Fibroblast of lung (primary cell): Measurements from ENCODE around the gene UBXN10. TPM values are rescaled to one million over a fixed set of nuclear protein-coding genes. Genes with fewer than 3 reads are reported as not detected.

ENCODE experiments used
- DNase-seq, 2 donors: peaks; one replicate each; pipeline versions ENCODE4 v3.0.0 to v3.0.0-alpha.2; 2010; ENCODE audit warnings: low read depth in 2 of 2
- H2AFZ ChIP-seq: 2 replicates; pipeline ENCODE4 v1.5.1; 2012; ENCODE audit warnings: low read length, control low read depth, inconsistent platforms
- H3K27ac ChIP-seq: 2 replicates; pipeline ENCODE4 v1.5.1; 2011; ENCODE audit warnings: low read length, control low read depth; ENCODE audit not compliant: insufficient read depth
- H3K27me3 ChIP-seq: 2 replicates; pipeline ENCODE4 v1.5.1; 2011; ENCODE audit warnings: mild to moderate bottlenecking, low read length; ENCODE audit not compliant: control insufficient read depth, insufficient read depth
- H3K36me3 ChIP-seq: 2 replicates; pipeline ENCODE4 v1.5.1; 2011; ENCODE audit warnings: low read length; ENCODE audit not compliant: control insufficient read depth, insufficient read depth
- H3K4me1 ChIP-seq: 2 replicates; pipeline ENCODE4 v1.5.1; 2011; ENCODE audit warnings: low read length; ENCODE audit not compliant: control insufficient read depth, insufficient read depth; ENCODE audit errors: extremely low read depth
- H3K4me2 ChIP-seq: 2 replicates; pipeline ENCODE4 v1.5.1; 2011; ENCODE audit warnings: low read length, control low read depth; ENCODE audit not compliant: insufficient read depth; ENCODE audit errors: extremely low read depth
- H3K4me3 ChIP-seq, 4 experiments: fragments of 200-600 bp in 1 of 4; sonication (generic) in 1 of 4; replicated peaks in 1 of 4; 2 replicates each; pipeline ENCODE4 v1.5.1; 2011 to 2016; ENCODE audit warnings: low read length in 4 of 4, low read depth in 3 of 4, mild to moderate bottlenecking in 3 of 4, control low read depth in 2 of 4, inconsistent platforms in 1 of 4, mixed read lengths in 1 of 4; ENCODE audit not compliant: insufficient read depth in 1 of 4; ENCODE audit errors: control extremely low read depth in 1 of 4
- H3K79me2 ChIP-seq: 2 replicates; pipeline ENCODE4 v1.5.1; 2012; ENCODE audit warnings: mild to moderate bottlenecking, low read length, inconsistent platforms; ENCODE audit not compliant: control insufficient read depth, insufficient read depth
- H3K9ac ChIP-seq: 2 replicates; pipeline ENCODE4 v1.5.1; 2011; ENCODE audit warnings: mild to moderate bottlenecking, low read length, control low read depth; ENCODE audit not compliant: insufficient read depth
- H3K9me3 ChIP-seq: 2 replicates; pipeline ENCODE4 v1.5.1; 2012; ENCODE audit warnings: low read depth, low read length; ENCODE audit not compliant: control insufficient read depth, insufficient read depth
- H4K20me1 ChIP-seq: 2 replicates; pipeline ENCODE4 v1.5.1; 2011; ENCODE audit warnings: low read length; ENCODE audit not compliant: control insufficient read depth, insufficient read depth; ENCODE audit errors: extremely low read depth
- EZH2 ChIP-seq: IDR thresholded peaks from 2 replicates; pipeline ENCODE4 v1.5.1; 2012; ENCODE audit warnings: low read length, control low read depth, mild to moderate bottlenecking; ENCODE audit errors: missing control alignments
- polyA plus RNA-seq, 2 donors: library from polyadenylated mRNA; depleted of rRNA in 1 of 2; stranded (reverse) in 1 of 2; unstranded in 1 of 2; fragments of >200 nt; gene quantifications; 2 replicates each; pipeline ENCODE4 v1.2.1, GENCODE V29; 2011 to 2012; ENCODE audit warnings: missing spikeins in 1 of 2
- total RNA-seq: library from RNA; depleted of rRNA; stranded (reverse); fragments of >200 nt; gene quantifications from 2 replicates; pipeline ENCODE4 v1.2.1, GENCODE V29; 2014
- TF ChIP-seq, protein P1 (sequence below), 2 donors: IDR thresholded peaks in 1 of 2; conservative IDR thresholded peaks in 1 of 2; 1 replicate in 1 of 2; 2 replicates in 1 of 2; pipeline ENCODE4 v1.5.1; 2011 to 2012; ENCODE audit warnings: low read length in 2 of 2, control low read depth in 1 of 2, inconsistent platforms in 1 of 2, low read depth in 1 of 2, mild to moderate bottlenecking in 1 of 2

UBXN10 gene
- total and polyA plus RNA-seq, 2 donors (not counting 1 experiment from before 2014, with no cell fraction given) = 0.33 TPM; not detected in 1

- Histone ChIP-seq H3K27me3 (no peaks in the 10 kb centered on the region), H3K79me2 (no peaks in the 10 kb centered on the region), H4K20me1 (no peaks in the 10 kb centered on the region), H3K4me1 (no peaks in the 10 kb centered on the region), H3K4me2 (no peak overlapping the region), H3K9ac (no peak overlapping the region), H3K4me3 (no peak overlapping the region), H2AFZ (no peak overlapping the region), H3K27ac (no peak overlapping the region), H3K36me3 (no peaks in the 10 kb centered on the region), H3K9me3 (no peaks in the 10 kb centered on the region)
- TF ChIP-seq EZH2 = no peak
- TF ChIP-seq, protein P1, sequence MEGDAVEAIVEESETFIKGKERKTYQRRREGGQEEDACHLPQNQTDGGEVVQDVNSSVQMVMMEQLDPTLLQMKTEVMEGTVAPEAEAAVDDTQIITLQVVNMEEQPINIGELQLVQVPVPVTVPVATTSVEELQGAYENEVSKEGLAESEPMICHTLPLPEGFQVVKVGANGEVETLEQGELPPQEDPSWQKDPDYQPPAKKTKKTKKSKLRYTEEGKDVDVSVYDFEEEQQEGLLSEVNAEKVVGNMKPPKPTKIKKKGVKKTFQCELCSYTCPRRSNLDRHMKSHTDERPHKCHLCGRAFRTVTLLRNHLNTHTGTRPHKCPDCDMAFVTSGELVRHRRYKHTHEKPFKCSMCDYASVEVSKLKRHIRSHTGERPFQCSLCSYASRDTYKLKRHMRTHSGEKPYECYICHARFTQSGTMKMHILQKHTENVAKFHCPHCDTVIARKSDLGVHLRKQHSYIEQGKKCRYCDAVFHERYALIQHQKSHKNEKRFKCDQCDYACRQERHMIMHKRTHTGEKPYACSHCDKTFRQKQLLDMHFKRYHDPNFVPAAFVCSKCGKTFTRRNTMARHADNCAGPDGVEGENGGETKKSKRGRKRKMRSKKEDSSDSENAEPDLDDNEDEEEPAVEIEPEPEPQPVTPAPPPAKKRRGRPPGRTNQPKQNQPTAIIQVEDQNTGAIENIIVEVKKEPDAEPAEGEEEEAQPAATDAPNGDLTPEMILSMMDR (conservative IDR thresholded peaks at IDR 0.05 in 1 of 2, IDR thresholded peaks at IDR 0.05 in 1 of 2; ENCODE audit: low read depth in 1 of 2, low read length in 2 of 2) = no peak
- no peak for DNase-seq
These were observed 48.3 kb upstream of the UBXN10 start for GRCh38 chr1:20137604-20138003.

GRCh38 chr1:20138346-20138745, 47.5 kb upstream of the UBXN10 start:
- DNase-seq = no peak
- no peaks in the 10 kb centered on the region for H3K9me3 ChIP-seq
- H3K4me3 ChIP-seq = no peak overlapping the region
- H3K27me3 ChIP-seq = no peaks in the 10 kb centered on the region
- no peaks in the 10 kb centered on the region for H4K20me1 ChIP-seq
- TF ChIP-seq EZH2 = no peak
- TF ChIP-seq, protein P1 (conservative IDR thresholded peaks at IDR 0.05 in 1 of 2, IDR thresholded peaks at IDR 0.05 in 1 of 2; ENCODE audit: low read depth in 1 of 2, low read length in 2 of 2) = no peak
- no peak overlapping the region for H3K27ac ChIP-seq
- no peaks in the 10 kb centered on the region for H3K36me3 ChIP-seq
- no peaks in the 10 kb centered on the region for H3K4me1 ChIP-seq
- H3K79me2 ChIP-seq = no peaks in the 10 kb centered on the region
- no peak overlapping the region for H3K9ac ChIP-seq
- H3K4me2 ChIP-seq = no peak overlapping the region
- H2AFZ ChIP-seq = no peak overlapping the region

GRCh38 chr1:20138961-20139550, 46.8 kb upstream of the UBXN10 start, which contains the start of gene PLA2G2F:
Gene PLA2G2F (plus strand): TSS chr1:20139323. CDS start chr1:20139428, 105 bp downstream.
- H3K4me1 ChIP-seq = no peaks in the 10 kb centered on the region
- no peak within 1 kb of the TSS for H3K27ac ChIP-seq
- no peak within 1 kb of the TSS for H2AFZ ChIP-seq
- H3K4me2 ChIP-seq = no peak within 1 kb of the TSS
- peaks cover 4% of the 10 kb centered on the region for H3K27me3 ChIP-seq
- no peak for TF ChIP-seq EZH2
- TF ChIP-seq, protein P1 (conservative IDR thresholded peaks at IDR 0.05 in 1 of 2, IDR thresholded peaks at IDR 0.05 in 1 of 2; ENCODE audit: low read depth in 1 of 2, low read length in 2 of 2) = no peak
- no peak within 1 kb of the TSS for H3K9ac ChIP-seq
- H3K9me3 ChIP-seq = no peaks in the 10 kb centered on the region
- no peaks in the 10 kb centered on the region for H3K36me3 ChIP-seq
- no peaks in the 10 kb centered on the region for H3K79me2 ChIP-seq
- no peak for DNase-seq
- H3K4me3 ChIP-seq = no peak within 1 kb of the TSS
- H4K20me1 ChIP-seq = no peaks in the 10 kb centered on the region
